K562 (cell line): Measurements from ENCODE around the gene SERPINE2. TPM values are rescaled to one million over a fixed set of nuclear protein-coding genes. Genes with fewer than 3 reads are reported as not detected.
A peak's percentile ranks its signal among the peaks of the same experiment; 100 is the strongest.

Source experiments
- ATAC-seq: fragments of 200-7000 bp; cut with Tn5 transposase; 3 replicates; pipeline ENCODE4 v1.9.1; 2020; ENCODE audit warnings: moderate library complexity
- BruUV-seq: library from RNA; stranded (reverse); fragments of 400-500 nt; replicated peaks from 2 replicates; lab custom pipeline; 2021; lab: Mats Ljungman, UMichigan
- CTCF ChIA-PET: fragments of 300-600 bp; formaldehyde crosslinking; extraction: SDS; loops from one replicate; lab custom pipeline; 2021; ENCODE audit warnings: low intra/inter-chr PET ratio; lab: Yijun Ruan, JAX
- POLR2A ChIA-PET: fragments of 300-600, 350-650 bp; sonication (Branson Sonifier 250); formaldehyde crosslinking; extraction: SDS; loops from one replicate; lab custom pipeline; 2021; ENCODE audit warnings: antibody characterized with exemption, inconsistent platforms; lab: Yijun Ruan, JAX
- DNase-seq, 4 experiments: peaks; one replicate each; pipeline versions ENCODE4 v3.0.0 to v3.0.0-alpha.2; 2011 to 2018; ENCODE audit warnings: low spot score in 3 of 4, mixed read lengths in 3 of 4; ENCODE audit errors: extremely low read depth in 1 of 4
- FAIRE-seq: peaks from 2 replicates; lab custom pipeline; 2011; peaks lifted over from hg19 to GRCh38; lab: Jason Lieb, UNC
- H2AFZ ChIP-seq: 2 replicates; pipeline ENCODE4 v1.6.0; 2011; ENCODE audit warnings: low read depth, low read length, control low read depth, inconsistent platforms
- H3K27ac ChIP-seq: fragments of 200-600 bp; 3 replicates; pipeline ENCODE4 v1.8.0; 2011; ENCODE audit warnings: low read depth, mild to moderate bottlenecking, control low read depth, inconsistent platforms, low read length, moderate library complexity, mixed read lengths; ENCODE audit errors: extremely low read depth
- H3K27me3 ChIP-seq, 2 experiments: fragments of 300-600 bp in 1 of 2; 2 replicates in 1 of 2; 3 replicates in 1 of 2; pipeline versions ENCODE4 v1.6.0 to v1.8.0; 2011; ENCODE audit warnings: inconsistent platforms in 2 of 2, low read length in 2 of 2, mild to moderate bottlenecking in 1 of 2, mixed read lengths in 1 of 2, moderate library complexity in 1 of 2; ENCODE audit not compliant: control insufficient read depth in 2 of 2, insufficient read depth in 2 of 2
- H3K36me3 ChIP-seq: fragments of 300-600 bp; 3 replicates; pipeline ENCODE4 v1.8.0; 2011; ENCODE audit warnings: mild to moderate bottlenecking, low read length, inconsistent platforms; ENCODE audit not compliant: control insufficient read depth, insufficient read depth
- H3K4me1 ChIP-seq, 2 experiments: fragments of 200-600 bp in 1 of 2; replicated peaks in 1 of 2; 2 replicates in 1 of 2; 3 replicates in 1 of 2; pipeline versions ENCODE4 v1.5.1 to v1.8.0; 2011; ENCODE audit warnings: inconsistent platforms in 2 of 2, low read length in 2 of 2, mild to moderate bottlenecking in 1 of 2, mixed read lengths in 1 of 2, moderate library complexity in 1 of 2; ENCODE audit not compliant: control insufficient read depth in 2 of 2, insufficient read depth in 2 of 2
- H3K4me2 ChIP-seq: 2 replicates; pipeline ENCODE4 v1.6.1; 2011; ENCODE audit warnings: low read length, control low read depth, inconsistent platforms, mixed read lengths; ENCODE audit not compliant: insufficient read depth
- H3K4me3 ChIP-seq: fragments of 200-600 bp; sonication (generic), shearing (Covaris generic); 2 replicates; pipeline ENCODE4 v1.5.1; 2016; ENCODE audit warnings: control low read depth, inconsistent platforms
- H3K79me2 ChIP-seq: fragments of 200-600 bp; 3 replicates; pipeline ENCODE4 v1.8.0; 2011; ENCODE audit warnings: low read length, inconsistent platforms; ENCODE audit not compliant: control insufficient read depth, insufficient read depth
- H3K9ac ChIP-seq, 2 experiments: 2 replicates each; pipeline versions ENCODE4 v1.6.0 to v1.6.1; 2011; ENCODE audit warnings: low read depth in 2 of 2, low read length in 2 of 2, control low read depth in 1 of 2, inconsistent platforms in 1 of 2, mild to moderate bottlenecking in 1 of 2, mixed read lengths in 1 of 2; ENCODE audit not compliant: insufficient read depth in 1 of 2
- H3K9me1 ChIP-seq: one replicate; pipeline ENCODE4 v1.6.0; 2011; ENCODE audit warnings: inconsistent platforms, mild to moderate bottlenecking, low read length, moderate library complexity; ENCODE audit not compliant: control insufficient read depth, insufficient read depth
- H3K9me3 ChIP-seq: replicated peaks from 2 replicates; pipeline ENCODE4 v1.5.1; 2011; ENCODE audit warnings: low read depth, low read length, inconsistent platforms; ENCODE audit not compliant: control insufficient read depth, insufficient read depth
- H4K20me1 ChIP-seq: replicated peaks from 2 replicates; pipeline ENCODE4 v1.6.1; 2011; ENCODE audit warnings: low read length, inconsistent platforms, mixed read lengths; ENCODE audit not compliant: control insufficient read depth, insufficient read depth
- JUNB ChIP-seq: fragments of 450-650 bp; formaldehyde crosslinking; conservative IDR thresholded peaks from 2 replicates; pipeline ENCODE4 v1.4.0; 2020; ENCODE audit warnings: mild to moderate bottlenecking
- SRSF9 ChIP-seq: fragments of 200-400 bp; formaldehyde crosslinking; IDR thresholded peaks from 2 replicates; pipeline ENCODE4 v1.6.1; 2017; ENCODE audit warnings: low read depth, low read length, borderline replicate concordance
- U2AF1 ChIP-seq: fragments of 200-400 bp; formaldehyde crosslinking; optimal IDR thresholded peaks from 2 replicates; pipeline ENCODE3; 2017; ENCODE audit warnings: mild to moderate bottlenecking, low read depth, low read length, moderate library complexity
- WGBS: fragments of 100-300 bp; shearing (Covaris generic); methylation state at CpG from one replicate; pipeline ENCODE4 v1.1.6; 2016; ENCODE audit warnings: low coverage, mixed read lengths; ENCODE audit not compliant: insufficient coverage; ENCODE audit errors: missing lambda C conversion rate; 5-methylcytosine and 5-hydroxymethylcytosine counted together
- in situ Hi-C: fragments of 300-500 bp; cut with MboI; formaldehyde crosslinking; loops from 4 replicates; pipeline ENCODE4 v1.15.0; 2018; ENCODE audit warnings: inconsistent platforms, mixed read lengths
- intact Hi-C: fragments of 100-400 bp; cut with micrococcal nuclease; formaldehyde crosslinking; loops from 2 replicates; pipeline ENCODE4 v1.14.2; 2022
- polyA plus RNA-seq, 8 experiments: library from polyadenylated mRNA; depleted of rRNA in 4 of 8; stranded (reverse) in 5 of 8; unstranded in 3 of 8; fragments of >200 nt; fragmentation: Nextera tagmentation in 2 of 8; fragmentation: Illumina TruSeq in 1 of 8; extraction: Ambion mirVana in 2 of 8; extraction: Trizol in 1 of 8; gene quantifications; 2 replicates each; pipeline versions ENCODE4 v1.2.1 to v1.2.3, GENCODE V29; 2011 to 2014; ENCODE audit warnings: inconsistent platforms in 1 of 8, missing spikeins in 1 of 8
- total RNA-seq, 7 experiments: library from RNA; depleted of rRNA in 6 of 7; stranded (reverse); fragments of >200 nt in 6 of 7; fragmentation: Illumina TruSeq in 2 of 7; extraction: Trizol in 2 of 7; gene quantifications; 2 replicates each; pipeline versions ENCODE4 v1.2.1 to v1.2.3, GENCODE V29; 2011 to 2021; ENCODE audit warnings: low replicate concordance in 1 of 7
- TF ChIP-seq, protein P1 (sequence below): fragments of 450-650 bp; formaldehyde crosslinking; IDR thresholded peaks from 2 replicates; pipeline ENCODE4 v1.4.0; 2020; ENCODE audit warnings: mild to moderate bottlenecking, mixed read lengths

SERPINE2 gene
- total and polyA plus RNA-seq, 9 of the 15 experiments (the other 6 are each of a cell fraction or from before 2014, with no cell fraction given), result 0.03 to 0.16 (median 0.13) TPM; not detected in 6

DNA sequence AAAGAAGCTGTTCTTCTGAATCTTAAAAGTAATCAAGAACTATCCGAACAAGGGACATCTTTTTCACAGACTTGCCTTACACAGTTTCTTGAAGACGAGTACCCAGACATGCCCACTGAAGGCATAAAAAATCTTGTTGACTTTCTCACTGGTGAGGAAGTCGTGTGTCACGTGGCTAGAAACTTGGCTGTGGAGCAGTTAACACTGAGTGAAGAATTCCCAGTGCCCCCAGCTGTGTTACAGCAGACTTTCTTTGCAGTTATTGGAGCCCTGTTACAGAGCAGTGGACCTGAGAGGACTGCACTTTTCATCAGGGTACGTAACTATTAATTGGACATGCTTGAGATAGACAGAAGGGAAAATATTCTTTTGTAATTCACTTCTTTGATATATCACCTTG, 79.4 kb downstream of the SERPINE2 start:
- peaks cover 62% of the 10 kb centered on the region for H3K79me2 ChIP-seq
- H3K4me2 ChIP-seq, result no peak overlapping the region; the same call in 1 of the 2 replicates
- no peak overlapping the region for H3K27ac ChIP-seq
- no peak overlapping the region for H3K4me3 ChIP-seq
- H3K9me3 ChIP-seq, result no peaks in the 10 kb centered on the region
- no peaks in the 10 kb centered on the region for H3K9me1 ChIP-seq
- BruUV-seq, result no TSS peak
- peaks cover 44% of the 10 kb centered on the region for H3K36me3 ChIP-seq
- DNase-seq, result no peak
- TF ChIP-seq, protein P1, sequence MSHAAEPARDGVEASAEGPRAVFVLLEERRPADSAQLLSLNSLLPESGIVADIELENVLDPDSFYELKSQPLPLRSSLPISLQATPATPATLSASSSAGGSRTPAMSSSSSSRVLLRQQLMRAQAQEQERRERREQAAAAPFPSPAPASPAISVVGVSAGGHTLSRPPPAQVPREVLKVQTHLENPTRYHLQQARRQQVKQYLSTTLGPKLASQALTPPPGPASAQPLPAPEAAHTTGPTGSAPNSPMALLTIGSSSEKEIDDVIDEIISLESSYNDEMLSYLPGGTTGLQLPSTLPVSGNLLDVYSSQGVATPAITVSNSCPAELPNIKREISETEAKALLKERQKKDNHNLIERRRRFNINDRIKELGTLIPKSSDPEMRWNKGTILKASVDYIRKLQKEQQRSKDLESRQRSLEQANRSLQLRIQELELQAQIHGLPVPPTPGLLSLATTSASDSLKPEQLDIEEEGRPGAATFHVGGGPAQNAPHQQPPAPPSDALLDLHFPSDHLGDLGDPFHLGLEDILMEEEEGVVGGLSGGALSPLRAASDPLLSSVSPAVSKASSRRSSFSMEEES, result peak; percentile 5; the same call in 1 of the 2 replicates
- TF ChIP-seq SRSF9 (no peak), JUNB (no peak), U2AF1 (no peak)
- peaks cover 0 to 4% of the 10 kb centered on the region in 2 experiments; a peak in 2 of 5 replicates for H3K4me1 ChIP-seq
- no peak overlapping the region for H3K9ac ChIP-seq
- no peak overlapping the region for H2AFZ ChIP-seq
- intact Hi-C loops (no loop called here), in situ Hi-C loops (no loop called here)
- no peak for ATAC-seq
- H4K20me1 ChIP-seq, result no peaks in the 10 kb centered on the region; the same call in 1 of the 2 replicates
- POLR2A ChIA-PET, result no interaction called here
- CTCF ChIA-PET, result no interaction called here
- WGBS, result 62% methylated on average over 5 of the region's 5 CpGs
- H3K27me3 ChIP-seq, result no peaks in the 10 kb centered on the region
- FAIRE-seq, result no peak
